HepG2 (cell line): ENCODE data around the gene KLHL21. TPM values are rescaled to one million over a fixed set of nuclear protein-coding genes. Genes with fewer than 3 reads are reported as not detected.

Experiments
- ARNT2 ChIP-seq: sonication (generic); formaldehyde crosslinking; IDR thresholded peaks from 2 replicates; pipeline ENCODE4 v1.8.0; 2022; ENCODE audit warnings: mild to moderate bottlenecking, low read depth, missing genetic modification reagents, moderate library complexity
- ATF2 ChIP-seq: sonication (generic); formaldehyde crosslinking; IDR thresholded peaks from 2 replicates; pipeline ENCODE4 v1.4.0; 2020; ENCODE audit warnings: missing genetic modification reagents
- BRCA1 ChIP-seq: sonication (generic); formaldehyde crosslinking; IDR thresholded peaks from 2 replicates; pipeline ENCODE4 v1.4.0; 2020; ENCODE audit warnings: missing genetic modification reagents
- CCDC6 ChIP-seq: sonication (generic); formaldehyde crosslinking; IDR thresholded peaks from 2 replicates; pipeline ENCODE4 v1.8.1; 2022; ENCODE audit warnings: mild to moderate bottlenecking, missing genetic modification reagents, moderate library complexity
- CREM ChIP-seq, 2 experiments: sonication (generic) in 1 of 2; formaldehyde crosslinking in 1 of 2; IDR thresholded peaks; 2 replicates each; pipeline versions ENCODE4 v1.4.0 to v1.6.1; 2016 to 2020; ENCODE audit warnings: antibody characterized with exemption in 1 of 2, mild to moderate bottlenecking in 1 of 2, missing genetic modification reagents in 1 of 2
- DMTF1 ChIP-seq: sonication (generic); formaldehyde crosslinking; IDR thresholded peaks from 2 replicates; pipeline ENCODE4 v1.4.0; 2020; ENCODE audit warnings: mild to moderate bottlenecking, missing genetic modification reagents
- KAT7 ChIP-seq: IDR thresholded peaks from 2 replicates; pipeline ENCODE4 v1.6.1; 2018; ENCODE audit warnings: borderline replicate concordance, missing compliant biosample characterization
- MAFK ChIP-seq, 2 experiments: IDR thresholded peaks in 1 of 2; conservative IDR thresholded peaks in 1 of 2; 2 replicates each; pipeline ENCODE4 v1.6.1; 2011; ENCODE audit warnings: improper control_type of control experiment in 2 of 2, low read length in 2 of 2
- NCOR1 ChIP-seq: fragments of 200-600 bp; sonication (generic); IDR thresholded peaks from 2 replicates; pipeline ENCODE4 v1.7.0; 2017; ENCODE audit warnings: antibody characterized with exemption, low read length, borderline replicate concordance
- RERE ChIP-seq: IDR thresholded peaks from 2 replicates; pipeline ENCODE4 v1.6.1; 2016; ENCODE audit warnings: low read depth, missing genetic modification reagents, missing compliant biosample characterization
- ZBTB46 ChIP-seq: sonication (generic); formaldehyde crosslinking; IDR thresholded peaks from 2 replicates; pipeline ENCODE4 v1.4.0; 2020; ENCODE audit warnings: mild to moderate bottlenecking, missing genetic modification reagents, borderline replicate concordance
- ZFP1 ChIP-seq: IDR thresholded peaks from 2 replicates; pipeline ENCODE4 v1.6.1; 2016
- ZFP36L2 ChIP-seq: sonication (generic); formaldehyde crosslinking; IDR thresholded peaks from 2 replicates; pipeline ENCODE4 v1.4.0; 2020; ENCODE audit warnings: missing genetic modification reagents
- ZNF136 ChIP-seq: sonication (generic); formaldehyde crosslinking; IDR thresholded peaks from 2 replicates; pipeline ENCODE4 v1.8.1; 2022; ENCODE audit warnings: low read depth, mild to moderate bottlenecking, moderate library complexity, missing genetic modification reagents
- ZNF138 ChIP-seq: sonication (generic); formaldehyde crosslinking; IDR thresholded peaks from 2 replicates; pipeline ENCODE4 v1.5.0; 2020; ENCODE audit warnings: mild to moderate bottlenecking, low read depth, missing genetic modification reagents
- ZNF550 ChIP-seq: sonication (generic); formaldehyde crosslinking; IDR thresholded peaks from 2 replicates; pipeline ENCODE4 v1.4.0; 2020; ENCODE audit warnings: mild to moderate bottlenecking, missing genetic modification reagents, borderline replicate concordance
- ZSCAN31 ChIP-seq: sonication (generic); formaldehyde crosslinking; IDR thresholded peaks from 2 replicates; pipeline ENCODE4 v1.5.0; 2020; ENCODE audit warnings: low read depth, mild to moderate bottlenecking, missing genetic modification reagents
- polyA plus RNA-seq, 8 experiments: library from polyadenylated mRNA; depleted of rRNA in 3 of 8; stranded (reverse) in 7 of 8; unstranded in 1 of 8; fragments of >200 nt; fragmentation: Illumina TruSeq in 4 of 8; extraction: Trizol in 4 of 8; gene quantifications; 2 replicates each; pipeline versions ENCODE4 v1.2.1 to v1.2.3, GENCODE V29; 2011 to 2016; ENCODE audit warnings: low read depth in 4 of 8, missing spikeins in 1 of 8, mixed read lengths in 1 of 8; ENCODE audit not compliant: insufficient read depth in 1 of 8
- total RNA-seq, 5 experiments: library from RNA; depleted of rRNA; stranded (reverse); fragments of >200 nt; fragmentation: Illumina TruSeq; extraction: Trizol; gene quantifications; 2 replicates each; pipeline ENCODE4 v1.2.3, GENCODE V29; 2016; ENCODE audit warnings: low read depth in 1 of 5

KLHL21 gene
- total and polyA plus RNA-seq, 2 of the 13 experiments (the other 11 are each of a cell fraction or from before 2014, with no cell fraction given) = 14.8 to 25.0 TPM

- TF ChIP-seq CCDC6 (peak; percentile 16; the same call in 1 of the 2 replicates), BRCA1 (CRISPR knock-in tag) (no peak), ZBTB46 (CRISPR knock-in tag) (no peak), ZFP1 (CRISPR knock-in tag) (no peak), DMTF1 (CRISPR knock-in tag) (no peak), ZFP36L2 (CRISPR knock-in tag) (no peak), ATF2 (CRISPR knock-in tag) (0 out of 2 replicates have a peak, but pooled peaks have one; percentile 19), MAFK (conservative IDR thresholded peaks at IDR 0.05 in 1 of 2, IDR thresholded peaks at IDR 0.05 in 1 of 2; ENCODE audit: low read length in 2 of 2) (no peak), RERE (no peak), ZNF138 (CRISPR knock-in tag) (peak; percentile 62; the same call in 1 of the 2 replicates), KAT7 (CRISPR knock-in tag) (no peak; the same call in none of the 2 replicates), ZSCAN31 (CRISPR knock-in tag) (peak; percentile 60; the same call in 1 of the 2 replicates), CREM (IDR thresholded peaks at IDR 0.05) (no peak), CREM (CRISPR knock-in tag; IDR thresholded peaks at IDR 0.05) (no peak), ZNF136 (CRISPR knock-in tag) (no peak), NCOR1 (no peak), ZNF550 (CRISPR knock-in tag) (0 out of 2 replicates have a peak, but pooled peaks have one; percentile 79), ARNT2 (CRISPR knock-in tag) (peak; percentile 65; the same call in 1 of the 2 replicates)
Observed at GRCh38 chr1:6601923-6602668, 573 bp downstream of the KLHL21 start (continued).
